NT2/D1 (cell line): ENCODE data around the gene UTP11.
"Not testable (repeated sequence)": the region's sequence is repeated elsewhere in the genome, so short reads cannot be mapped to it uniquely, and the experiment has no call there.

Experiments
- DNase-seq: peaks from one replicate; pipeline ENCODE4 v3.0.0-alpha.2; 2011; ENCODE audit warnings: low read depth, low spot score
- H3K27me3 ChIP-seq: 2 replicates; pipeline ENCODE4 v1.6.0; 2011; ENCODE audit warnings: mild to moderate bottlenecking; ENCODE audit not compliant: insufficient read length, insufficient read depth
- H3K36me3 ChIP-seq: 2 replicates; pipeline ENCODE4 v1.6.1; 2011; ENCODE audit warnings: mild to moderate bottlenecking, low read length, mixed read lengths; ENCODE audit not compliant: insufficient read depth, insufficient read length
- H3K4me1 ChIP-seq: 2 replicates; pipeline ENCODE4 v1.5.1; 2011; ENCODE audit not compliant: insufficient read depth, insufficient read length
- H3K4me3 ChIP-seq: 2 replicates; pipeline ENCODE4 v1.5.1; 2011; ENCODE audit warnings: low read depth; ENCODE audit not compliant: insufficient read length
- H3K9ac ChIP-seq: 2 replicates; pipeline ENCODE4 v1.6.0; 2011; ENCODE audit warnings: low read depth; ENCODE audit not compliant: insufficient read length
- H3K9me3 ChIP-seq: 2 replicates; pipeline ENCODE4 v1.5.1; 2011; ENCODE audit warnings: mild to moderate bottlenecking, low read length; ENCODE audit not compliant: insufficient read depth
- SUZ12 ChIP-seq: IDR thresholded peaks from 2 replicates; pipeline ENCODE4 v1.6.1; 2011; ENCODE audit not compliant: insufficient read length, insufficient read depth; ENCODE audit errors: extremely low read depth
- YY1 ChIP-seq: IDR thresholded peaks from 2 replicates; pipeline ENCODE4 v1.6.1; 2011; ENCODE audit not compliant: insufficient read length, insufficient read depth
- ZNF274 ChIP-seq: IDR thresholded peaks from 2 replicates; pipeline ENCODE4 v1.6.1; 2011; ENCODE audit warnings: mild to moderate bottlenecking, low read depth, low read length

UTP11 gene

GRCh38 chr1:38029685-38030511 is 17.4 kb downstream of the UTP11 start:
- DNase-seq: peak; percentile 71
- no peaks in the 10 kb centered on the region for H3K27me3 ChIP-seq
- TF ChIP-seq ZNF274: no peak
- TF ChIP-seq SUZ12: no peak
- no peak for TF ChIP-seq YY1
- H3K4me1 ChIP-seq: peaks cover 51% of the 10 kb centered on the region
- no peak overlapping the region for H3K4me3 ChIP-seq
- H3K9ac ChIP-seq: peak overlapping the region; percentile 82
- H3K9me3 ChIP-seq: no peaks in the 10 kb centered on the region
- H3K36me3 ChIP-seq: peaks cover 19% of the 10 kb centered on the region

GRCh38 chr1:38030596-38031512 is 18.3 kb downstream of the UTP11 start:
- TF ChIP-seq SUZ12 (no peak), YY1 (no peak), ZNF274 (no peak)
- Histone ChIP-seq H3K9me3 (no peaks in the 10 kb centered on the region), H3K36me3 (peaks cover 10% of the 10 kb centered on the region), H3K27me3 (no peaks in the 10 kb centered on the region), H3K4me3 (no peak overlapping the region), H3K9ac (peak overlapping the region; percentile 82), H3K4me1 (peaks cover 49% of the 10 kb centered on the region)
- DNase-seq: no peak

GRCh38 chr1:38031513-38031866 is 19.0 kb downstream of the UTP11 start:
- no peak overlapping the region for H3K4me3 ChIP-seq
- TF ChIP-seq ZNF274 (no peak), SUZ12 (no peak), YY1 (no peak)
- no peak overlapping the region for H3K9ac ChIP-seq
- H3K27me3 ChIP-seq: no peaks in the 10 kb centered on the region
- H3K4me1 ChIP-seq: peaks cover 49% of the 10 kb centered on the region
- no peaks in the 10 kb centered on the region for H3K9me3 ChIP-seq
- DNase-seq: no peak
- peaks cover 6% of the 10 kb centered on the region for H3K36me3 ChIP-seq

- H3K27me3 ChIP-seq, H3K9ac ChIP-seq, DNase-seq, H3K9me3 ChIP-seq, H3K36me3 ChIP-seq, H3K4me3 ChIP-seq: not testable (repeated sequence)
- peaks cover 36% of the 10 kb centered on the region for H3K4me1 ChIP-seq
These were observed 20.5 kb downstream of the UTP11 start for GRCh38 chr1:38032992-38033391.

GRCh38 chr1:38034871-38035270 is 22.3 kb downstream of the UTP11 start:
- Histone ChIP-seq H3K4me3 (no peak overlapping the region), H3K27me3 (no peaks in the 10 kb centered on the region), H3K9ac (no peak overlapping the region), H3K4me1 (peaks cover 20% of the 10 kb centered on the region), H3K9me3 (peaks cover 16% of the 10 kb centered on the region), H3K36me3 (no peaks in the 10 kb centered on the region)
- DNase-seq: no peak
- no peak for TF ChIP-seq SUZ12
- TF ChIP-seq YY1: no peak
- no peak for TF ChIP-seq ZNF274

GRCh38 chr1:38037221-38037939 is 24.8 kb downstream of the UTP11 start:
- DNase-seq: no peak
- peaks cover 7% of the 10 kb centered on the region for H3K36me3 ChIP-seq
- H3K27me3 ChIP-seq: no peaks in the 10 kb centered on the region
- peaks cover 18% of the 10 kb centered on the region for H3K9me3 ChIP-seq
- no peak for TF ChIP-seq ZNF274
- no peak for TF ChIP-seq YY1
- TF ChIP-seq SUZ12: no peak
- H3K4me3 ChIP-seq: no peak overlapping the region
- H3K4me1 ChIP-seq: peaks cover 3% of the 10 kb centered on the region
- no peak overlapping the region for H3K9ac ChIP-seq

- Histone ChIP-seq H3K36me3 (peaks cover 16% of the 10 kb centered on the region), H3K27me3 (peaks cover 9% of the 10 kb centered on the region), H3K4me1 (peaks cover 7% of the 10 kb centered on the region), H3K4me3 (no peak overlapping the region), H3K9me3 (peaks cover 18% of the 10 kb centered on the region), H3K9ac (no peak overlapping the region)
- DNase-seq: no peak
- TF ChIP-seq SUZ12 (no peak), ZNF274 (no peak), YY1 (no peak)
These were observed 26.3 kb downstream of the UTP11 start for GRCh38 chr1:38038861-38039260.
